Liver (tissue), 9 donors: ENCODE measurements around the gene COPZ2. TPM values are rescaled to one million over a fixed set of nuclear protein-coding genes. Genes with fewer than 3 reads are reported as not detected.

Source experiments
- DNase-seq: peaks from one replicate; pipeline ENCODE4 v3.0.0-alpha.2; 2017; ENCODE audit warnings: low spot score
- H3K27ac ChIP-seq, 2 donors: one replicate each; pipeline ENCODE4 v1.7.0; 2013; ENCODE audit warnings: inconsistent platforms in 2 of 2, low read length in 2 of 2, control low read depth in 1 of 2, low read depth in 1 of 2, mild to moderate bottlenecking in 1 of 2
- H3K27me3 ChIP-seq, 4 donors: one replicate each; pipeline versions ENCODE4 v1.6.1 to v1.7.0; 2013; ENCODE audit warnings: low read length in 3 of 4, inconsistent platforms in 1 of 4, mild to moderate bottlenecking in 1 of 4, moderate library complexity in 1 of 4; ENCODE audit not compliant: control insufficient read depth in 4 of 4, insufficient read depth in 4 of 4
- H3K36me3 ChIP-seq, 4 donors: one replicate each; pipeline versions ENCODE4 v1.6.1 to v1.7.0; 2013; ENCODE audit warnings: low read length in 3 of 4, mild to moderate bottlenecking in 3 of 4, low read depth in 1 of 4, moderate library complexity in 1 of 4; ENCODE audit not compliant: control insufficient read depth in 4 of 4, insufficient read depth in 3 of 4
- H3K4me1 ChIP-seq, 4 donors: one replicate each; pipeline versions ENCODE4 v1.6.1 to v1.7.0; 2013; ENCODE audit warnings: low read length in 3 of 4, mild to moderate bottlenecking in 3 of 4, moderate library complexity in 1 of 4; ENCODE audit not compliant: control insufficient read depth in 4 of 4, insufficient read depth in 4 of 4
- H3K4me3 ChIP-seq, 3 donors: one replicate each; pipeline versions ENCODE4 v1.6.1 to v1.7.0; 2013; ENCODE audit warnings: low read length in 3 of 3, control low read depth in 1 of 3, low read depth in 1 of 3, mild to moderate bottlenecking in 1 of 3
- H3K9ac ChIP-seq, 2 donors: one replicate each; pipeline ENCODE4 v1.7.0; 2013; ENCODE audit warnings: low read length in 2 of 2, mild to moderate bottlenecking in 2 of 2, moderate library complexity in 2 of 2, control low read depth in 1 of 2, low read depth in 1 of 2
- H3K9me3 ChIP-seq, 4 donors: one replicate each; pipeline versions ENCODE4 v1.6.1 to v1.7.0; 2013; ENCODE audit warnings: low read length in 3 of 4; ENCODE audit not compliant: control insufficient read depth in 4 of 4
- EGR1 ChIP-seq, 2 donors: IDR thresholded peaks; 2 replicates each; pipeline ENCODE4 v1.6.1; 2016 to 2018; ENCODE audit warnings: antibody characterized with exemption in 2 of 2, low read depth in 2 of 2
- FOXA1 ChIP-seq: IDR thresholded peaks from 2 replicates; pipeline ENCODE4 v1.6.1; 2016; ENCODE audit warnings: antibody characterized with exemption
- FOXA2 ChIP-seq: IDR thresholded peaks from 2 replicates; pipeline ENCODE4 v1.6.1; 2016; ENCODE audit warnings: antibody characterized with exemption
- GABPA ChIP-seq, 2 donors: IDR thresholded peaks in 1 of 2; conservative IDR thresholded peaks in 1 of 2; 2 replicates each; pipeline ENCODE4 v1.6.1; 2016; ENCODE audit warnings: antibody characterized with exemption in 2 of 2, mild to moderate bottlenecking in 1 of 2, moderate library complexity in 1 of 2
- HNF4A ChIP-seq, 2 donors: conservative IDR thresholded peaks; 2 replicates each; pipeline ENCODE4 v1.6.1; 2016; ENCODE audit warnings: antibody characterized with exemption in 2 of 2, mild to moderate bottlenecking in 2 of 2
- HNF4G ChIP-seq: IDR thresholded peaks from 2 replicates; pipeline ENCODE4 v1.6.1; 2016; ENCODE audit warnings: antibody characterized with exemption
- MAX ChIP-seq: IDR thresholded peaks from 2 replicates; pipeline ENCODE4 v1.6.1; 2016; ENCODE audit warnings: antibody characterized with exemption
- NR2F2 ChIP-seq: IDR thresholded peaks from 2 replicates; pipeline ENCODE4 v1.6.1; 2016; ENCODE audit warnings: antibody characterized with exemption
- RAD21 ChIP-seq, 2 donors: IDR thresholded peaks; 2 replicates each; pipeline ENCODE4 v1.6.1; 2016; ENCODE audit warnings: antibody characterized with exemption in 2 of 2, mild to moderate bottlenecking in 2 of 2
- REST ChIP-seq: IDR thresholded peaks from 2 replicates; pipeline ENCODE4 v1.6.1; 2016; ENCODE audit warnings: antibody characterized with exemption, mild to moderate bottlenecking
- RXRA ChIP-seq, 2 donors: IDR thresholded peaks; 2 replicates each; pipeline ENCODE4 v1.6.1; 2017 to 2018; ENCODE audit warnings: antibody characterized with exemption in 2 of 2, mild to moderate bottlenecking in 1 of 2
- SP1 ChIP-seq: IDR thresholded peaks from 2 replicates; pipeline ENCODE4 v1.6.1; 2018; ENCODE audit warnings: antibody characterized with exemption, mild to moderate bottlenecking
- TAF1 ChIP-seq: conservative IDR thresholded peaks from 2 replicates; pipeline ENCODE4 v1.6.1; 2016; ENCODE audit warnings: antibody characterized with exemption, mild to moderate bottlenecking
- WGBS: extraction: QIAGEN DNeasy Blood & Tissue Kit; methylation state at CpG from one replicate; pipeline ENCODE4 v1.1.7; 2013; 5-methylcytosine and 5-hydroxymethylcytosine counted together
- polyA plus RNA-seq, 2 donors: library from polyadenylated mRNA; stranded (reverse) in 1 of 2; unstranded in 1 of 2; fragments of 200-250 nt in 1 of 2; fragments of >200 nt in 1 of 2; fragmentation: Nextera tagmentation in 1 of 2; extraction: Ambion mirVana in 1 of 2; gene quantifications; one replicate each; pipeline versions ENCODE4 v1.2.1 to v1.2.3, GENCODE V29; 2013 to 2015
- total RNA-seq, 2 donors: library from RNA; depleted of rRNA; stranded (reverse); fragments of >200 nt; gene quantifications; one replicate each; pipeline ENCODE4 v1.2.3, GENCODE V29; 2014
- TF ChIP-seq, protein P1 (sequence below): fragments of 150-350 bp; IDR thresholded peaks from 2 replicates; pipeline ENCODE4 v1.5.1; 2017; ENCODE audit warnings: improper control_type of control experiment, low read depth, low read length; ENCODE audit not compliant: missing input control
- TF ChIP-seq, protein P2 (sequence below): IDR thresholded peaks from 2 replicates; pipeline ENCODE4 v1.6.1; 2016; ENCODE audit warnings: antibody characterized with exemption
- TF ChIP-seq, protein P3 (sequence below): IDR thresholded peaks from 2 replicates; pipeline ENCODE4 v1.6.1; 2016; ENCODE audit warnings: antibody characterized with exemption
- donor health status: healthy.
- donor health status: healthy.
- donor health status: healthy.
- donor health status: healthy.
- donor health status: healthy.

The COPZ2 gene
- total and polyA plus RNA-seq, 4 donors = 2.6 to 38.1 (median 17.8) TPM

- Histone ChIP-seq H3K9ac (no peak overlapping the region), H3K27ac (no peak overlapping the region), H3K27me3 (no peaks in the 10 kb centered on the region), H3K4me1 (no peaks in the 10 kb centered on the region), H3K36me3 (no peaks in the 10 kb centered on the region), H3K9me3 (no peaks in the 10 kb centered on the region), H3K4me3 (no peak overlapping the region)
- TF ChIP-seq GABPA (IDR thresholded peaks at IDR 0.05 in 1 of 2, conservative IDR thresholded peaks at IDR 0.05 in 1 of 2) (no peak), FOXA1 (no peak), RXRA (IDR thresholded peaks at IDR 0.05) (no peak), RAD21 (IDR thresholded peaks at IDR 0.05) (no peak), SP1 (no peak), FOXA2 (no peak), MAX (no peak), HNF4G (no peak)
- TF ChIP-seq, protein P1, sequence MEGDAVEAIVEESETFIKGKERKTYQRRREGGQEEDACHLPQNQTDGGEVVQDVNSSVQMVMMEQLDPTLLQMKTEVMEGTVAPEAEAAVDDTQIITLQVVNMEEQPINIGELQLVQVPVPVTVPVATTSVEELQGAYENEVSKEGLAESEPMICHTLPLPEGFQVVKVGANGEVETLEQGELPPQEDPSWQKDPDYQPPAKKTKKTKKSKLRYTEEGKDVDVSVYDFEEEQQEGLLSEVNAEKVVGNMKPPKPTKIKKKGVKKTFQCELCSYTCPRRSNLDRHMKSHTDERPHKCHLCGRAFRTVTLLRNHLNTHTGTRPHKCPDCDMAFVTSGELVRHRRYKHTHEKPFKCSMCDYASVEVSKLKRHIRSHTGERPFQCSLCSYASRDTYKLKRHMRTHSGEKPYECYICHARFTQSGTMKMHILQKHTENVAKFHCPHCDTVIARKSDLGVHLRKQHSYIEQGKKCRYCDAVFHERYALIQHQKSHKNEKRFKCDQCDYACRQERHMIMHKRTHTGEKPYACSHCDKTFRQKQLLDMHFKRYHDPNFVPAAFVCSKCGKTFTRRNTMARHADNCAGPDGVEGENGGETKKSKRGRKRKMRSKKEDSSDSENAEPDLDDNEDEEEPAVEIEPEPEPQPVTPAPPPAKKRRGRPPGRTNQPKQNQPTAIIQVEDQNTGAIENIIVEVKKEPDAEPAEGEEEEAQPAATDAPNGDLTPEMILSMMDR = no peak
- DNase-seq = no peak
- WGBS = 75% methylated on average over 9 of the region's 9 CpGs
These were observed 41.4 kb downstream of the COPZ2 start for GRCh38 chr17:47996201-47996600.

DNA sequence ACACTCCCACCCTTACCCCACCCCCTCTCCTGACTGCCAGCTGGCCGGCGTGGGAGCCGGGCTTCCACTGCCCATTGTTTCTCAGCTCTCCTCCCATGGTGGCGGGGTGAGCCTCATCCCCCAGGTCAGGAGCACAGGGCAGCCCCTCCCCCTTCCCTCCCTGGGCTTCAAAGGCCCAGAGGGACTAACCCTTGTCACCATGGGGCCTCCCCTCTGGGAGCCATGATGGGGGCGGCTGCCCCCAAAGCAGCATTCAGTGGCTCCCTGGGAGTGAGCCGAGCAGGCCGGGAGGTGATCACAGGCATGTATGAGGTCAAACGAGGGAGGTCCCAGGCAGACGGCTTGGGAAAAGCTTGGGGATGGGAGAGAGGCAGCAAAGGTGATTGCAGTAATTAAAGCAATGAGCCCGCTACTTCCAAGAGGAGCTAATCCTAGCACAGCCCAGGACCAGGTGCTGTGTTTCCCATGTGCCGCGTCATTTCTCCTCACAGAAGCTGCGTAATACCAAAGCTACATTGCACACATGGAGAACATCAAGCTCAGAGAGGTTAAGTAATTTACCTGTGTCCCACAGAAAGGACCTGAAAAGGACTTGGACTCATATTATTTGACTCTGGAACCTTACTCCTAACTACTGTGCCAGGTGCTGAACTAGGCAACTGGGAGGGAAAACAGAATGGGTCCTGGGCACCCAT lies 42.2 kb downstream of the COPZ2 start:
- Histone ChIP-seq H3K27me3 (no peaks in the 10 kb centered on the region), H3K9ac (no peak overlapping the region), H3K4me1 (no peaks in the 10 kb centered on the region), H3K9me3 (no peaks in the 10 kb centered on the region), H3K36me3 (no peaks in the 10 kb centered on the region), H3K27ac (no peak overlapping the region), H3K4me3 (no peak overlapping the region)
- no peak for DNase-seq
- 90% methylated on average over 13 of the region's 13 CpGs for WGBS
- TF ChIP-seq HNF4A (conservative IDR thresholded peaks at IDR 0.05) = no peak
- TF ChIP-seq EGR1 (IDR thresholded peaks at IDR 0.05; ENCODE audit: low read depth in 2 of 2) = no peak
- TF ChIP-seq RXRA (IDR thresholded peaks at IDR 0.05) = no peak
- no peak for TF ChIP-seq NR2F2
- TF ChIP-seq, protein P2, sequence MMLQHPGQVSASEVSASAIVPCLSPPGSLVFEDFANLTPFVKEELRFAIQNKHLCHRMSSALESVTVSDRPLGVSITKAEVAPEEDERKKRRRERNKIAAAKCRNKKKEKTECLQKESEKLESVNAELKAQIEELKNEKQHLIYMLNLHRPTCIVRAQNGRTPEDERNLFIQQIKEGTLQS = no peak
- no peak for TF ChIP-seq FOXA1
- TF ChIP-seq RAD21 (IDR thresholded peaks at IDR 0.05) = no peak
- TF ChIP-seq GABPA (IDR thresholded peaks at IDR 0.05 in 1 of 2, conservative IDR thresholded peaks at IDR 0.05 in 1 of 2) = no peak
- no peak for TF ChIP-seq MAX
- no peak for TF ChIP-seq REST
- no peak for TF ChIP-seq HNF4G
- TF ChIP-seq, protein P1 = no peak
- no peak for TF ChIP-seq TAF1
- TF ChIP-seq, protein P3, sequence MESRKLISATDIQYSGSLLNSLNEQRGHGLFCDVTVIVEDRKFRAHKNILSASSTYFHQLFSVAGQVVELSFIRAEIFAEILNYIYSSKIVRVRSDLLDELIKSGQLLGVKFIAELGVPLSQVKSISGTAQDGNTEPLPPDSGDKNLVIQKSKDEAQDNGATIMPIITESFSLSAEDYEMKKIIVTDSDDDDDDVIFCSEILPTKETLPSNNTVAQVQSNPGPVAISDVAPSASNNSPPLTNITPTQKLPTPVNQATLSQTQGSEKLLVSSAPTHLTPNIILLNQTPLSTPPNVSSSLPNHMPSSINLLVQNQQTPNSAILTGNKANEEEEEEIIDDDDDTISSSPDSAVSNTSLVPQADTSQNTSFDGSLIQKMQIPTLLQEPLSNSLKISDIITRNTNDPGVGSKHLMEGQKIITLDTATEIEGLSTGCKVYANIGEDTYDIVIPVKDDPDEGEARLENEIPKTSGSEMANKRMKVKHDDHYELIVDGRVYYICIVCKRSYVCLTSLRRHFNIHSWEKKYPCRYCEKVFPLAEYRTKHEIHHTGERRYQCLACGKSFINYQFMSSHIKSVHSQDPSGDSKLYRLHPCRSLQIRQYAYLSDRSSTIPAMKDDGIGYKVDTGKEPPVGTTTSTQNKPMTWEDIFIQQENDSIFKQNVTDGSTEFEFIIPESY = no peak
